Measurements from ENCODE around the gene FOSB.

DNA sequence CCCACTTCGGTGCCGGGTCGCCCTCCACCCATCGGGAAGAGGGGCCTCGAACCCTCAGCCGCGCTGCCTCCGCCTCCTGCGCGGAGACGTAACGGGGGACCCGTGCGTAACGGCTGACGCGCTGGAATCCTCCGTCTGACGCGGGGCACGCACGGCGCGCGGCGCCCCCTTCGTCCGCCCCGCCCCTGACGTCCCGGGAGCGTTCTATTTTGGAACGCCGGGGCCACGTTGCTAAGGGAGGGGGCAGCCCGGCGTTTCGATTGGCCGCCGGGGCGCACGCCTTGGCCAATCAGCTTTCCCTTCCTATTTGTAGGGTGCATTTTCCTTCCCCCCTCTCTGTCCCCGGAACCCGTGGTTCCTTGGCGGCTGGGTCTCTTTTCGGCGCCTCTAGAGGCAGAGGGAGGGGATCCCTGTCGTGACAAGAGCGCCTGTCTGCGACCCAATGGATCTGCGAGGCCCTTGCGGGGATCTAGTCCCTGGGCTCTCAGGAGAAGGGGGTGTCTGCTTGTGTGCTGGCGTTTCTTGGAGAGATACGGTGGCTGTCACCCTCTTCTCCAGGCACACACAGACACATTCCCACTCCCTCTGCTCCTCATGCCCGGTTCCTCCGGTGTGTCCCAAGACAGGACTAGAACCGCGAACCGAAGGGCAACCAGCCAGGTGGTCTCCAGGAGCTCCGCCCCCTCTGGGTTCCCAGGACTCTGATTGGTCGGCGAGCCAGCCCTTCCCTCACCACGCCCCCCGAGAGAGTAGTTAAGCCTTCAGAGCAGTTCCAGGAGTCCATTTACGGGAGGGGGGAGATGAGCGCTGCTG is 1.5 kb downstream of the FOSB start:
- TF ChIP-seq, protein P1, sequence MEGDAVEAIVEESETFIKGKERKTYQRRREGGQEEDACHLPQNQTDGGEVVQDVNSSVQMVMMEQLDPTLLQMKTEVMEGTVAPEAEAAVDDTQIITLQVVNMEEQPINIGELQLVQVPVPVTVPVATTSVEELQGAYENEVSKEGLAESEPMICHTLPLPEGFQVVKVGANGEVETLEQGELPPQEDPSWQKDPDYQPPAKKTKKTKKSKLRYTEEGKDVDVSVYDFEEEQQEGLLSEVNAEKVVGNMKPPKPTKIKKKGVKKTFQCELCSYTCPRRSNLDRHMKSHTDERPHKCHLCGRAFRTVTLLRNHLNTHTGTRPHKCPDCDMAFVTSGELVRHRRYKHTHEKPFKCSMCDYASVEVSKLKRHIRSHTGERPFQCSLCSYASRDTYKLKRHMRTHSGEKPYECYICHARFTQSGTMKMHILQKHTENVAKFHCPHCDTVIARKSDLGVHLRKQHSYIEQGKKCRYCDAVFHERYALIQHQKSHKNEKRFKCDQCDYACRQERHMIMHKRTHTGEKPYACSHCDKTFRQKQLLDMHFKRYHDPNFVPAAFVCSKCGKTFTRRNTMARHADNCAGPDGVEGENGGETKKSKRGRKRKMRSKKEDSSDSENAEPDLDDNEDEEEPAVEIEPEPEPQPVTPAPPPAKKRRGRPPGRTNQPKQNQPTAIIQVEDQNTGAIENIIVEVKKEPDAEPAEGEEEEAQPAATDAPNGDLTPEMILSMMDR (IDR thresholded peaks at IDR 0.05): peak in 3 of 6 experiments; percentile 7 to 28 (median 19)
- TF ChIP-seq EP300 (IDR thresholded peaks at IDR 0.05): peak in 1 of 4 donors; percentile 92
